Choroid plexus epithelial cell (primary cell): ENCODE results near the gene G3BP2.

Experiments used
- DNase-seq: peaks from one replicate; pipeline ENCODE4 v3.0.0-alpha.2; 2010; ENCODE audit warnings: low read depth
- H3K4me3 ChIP-seq: 2 replicates; pipeline ENCODE4 v1.5.1; 2011; ENCODE audit warnings: low read depth, mild to moderate bottlenecking, control low read depth, low read length, moderate library complexity
- CTCF ChIP-seq: conservative IDR thresholded peaks from 2 replicates; pipeline ENCODE4 v1.5.1; 2011; ENCODE audit warnings: low read depth, mild to moderate bottlenecking, control low read depth, inconsistent platforms, low read length, moderate library complexity

The G3BP2 gene

GRCh38 chr4:75714011-75714410 lies 40.8 kb upstream of the G3BP2 start:
- no peak for TF ChIP-seq CTCF
- no peak for DNase-seq
- H3K4me3 ChIP-seq, result no peak overlapping the region

- TF ChIP-seq CTCF, result no peak
- peak; percentile 28 for DNase-seq
These were observed 37.0 kb upstream of the G3BP2 start for GRCh38 chr4:75710246-75710645.

GRCh38 chr4:75708218-75708691 lies 35.0 kb upstream of the G3BP2 start:
- TF ChIP-seq CTCF, result peak; percentile 58
- no peak overlapping the region for H3K4me3 ChIP-seq
- peak; percentile 37 for DNase-seq

More at GRCh38 chr4:75710246-75710645, 37.0 kb upstream of the G3BP2 start:
- no peak overlapping the region for H3K4me3 ChIP-seq

- TF ChIP-seq CTCF, result peak; percentile 28
- no peak overlapping the region for H3K4me3 ChIP-seq
- peak; percentile 21 for DNase-seq
These were observed 32.2 kb upstream of the G3BP2 start for GRCh38 chr4:75705198-75705977.

- no peak for DNase-seq
- H3K4me3 ChIP-seq, result no peak overlapping the region
- no peak for TF ChIP-seq CTCF
These were observed 29.8 kb upstream of the G3BP2 start for GRCh38 chr4:75702919-75703411.

- H3K4me3 ChIP-seq, result no peak overlapping the region
- TF ChIP-seq CTCF, result no peak
- DNase-seq, result no peak
These were observed 26.1 kb upstream of the G3BP2 start for GRCh38 chr4:75699299-75699698.

- no peak for TF ChIP-seq CTCF
- H3K4me3 ChIP-seq, result no peak overlapping the region
- no peak for DNase-seq
These were observed 25.7 kb upstream of the G3BP2 start for GRCh38 chr4:75698963-75699228.
